Measurements from ENCODE around the gene MRPS15.

DNA sequence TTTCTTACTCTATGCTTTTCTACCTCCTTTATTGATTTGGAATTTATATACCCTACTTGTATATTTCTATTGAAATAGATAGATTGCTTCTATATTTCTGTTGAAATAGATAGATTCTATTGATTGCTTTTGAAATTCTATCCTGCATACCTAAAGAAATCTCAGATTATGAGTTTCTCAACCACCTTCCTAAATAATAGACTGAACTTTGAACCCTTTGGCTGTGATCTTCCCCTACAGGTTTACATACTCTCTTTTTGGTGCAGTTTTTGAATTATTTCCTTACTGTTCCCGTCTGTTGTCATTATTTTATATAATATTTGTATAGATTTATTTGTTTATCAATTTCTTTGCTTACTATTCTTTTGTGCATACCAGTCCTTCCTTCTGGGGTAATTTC lies 39.0 kb upstream of the MRPS15 start:
- TF ChIP-seq POLR2A (IDR thresholded peaks at IDR 0.05): no peak
- no peak for TF ChIP-seq CTCF (IDR thresholded peaks at IDR 0.05)
- no peak for TF ChIP-seq EP300 (IDR thresholded peaks at IDR 0.05)
